NK-92 (cell line): Measurements from ENCODE around the gene TASOR.

Source experiments
- DNase-seq: peaks from one replicate; lab custom pipeline; 2025; ENCODE audit not compliant: unreplicated experiment; lab: John Stamatoyannopoulos, UW

TASOR gene

GRCh38 chr3:56682462-56683121 is 473 bp downstream of the TASOR start:
- DNase-seq, result peak; percentile 9

GRCh38 chr3:56681984-56682461 is 1.0 kb downstream of the TASOR start:
- no peak for DNase-seq

GRCh38 chr3:56680054-56680580 is 2.9 kb downstream of the TASOR start:
- no peak for DNase-seq

- no peak for DNase-seq
Measured at GRCh38 chr3:56677286-56677685, 5.8 kb downstream of the TASOR start.

GRCh38 chr3:56673781-56674457 is 9.1 kb downstream of the TASOR start:
- DNase-seq, result no peak

- DNase-seq, result no peak
Measured at GRCh38 chr3:56667973-56668579, 15.0 kb downstream of the TASOR start.

GRCh38 chr3:56664823-56665222 is 18.2 kb downstream of the TASOR start:
- DNase-seq, result no peak

- no peak for DNase-seq
Measured at GRCh38 chr3:56655709-56656108, 27.4 kb downstream of the TASOR start.

GRCh38 chr3:56654460-56654859 is 28.6 kb downstream of the TASOR start:
- no peak for DNase-seq

GRCh38 chr3:56645407-56645806 is 37.7 kb downstream of the TASOR start:
- DNase-seq, result no peak

- DNase-seq, result no peak
Measured at GRCh38 chr3:56633602-56634535, 49.2 kb downstream of the TASOR start.
